ENCODE results near the gene PDZRN3.

PDZRN3 gene

DNA sequence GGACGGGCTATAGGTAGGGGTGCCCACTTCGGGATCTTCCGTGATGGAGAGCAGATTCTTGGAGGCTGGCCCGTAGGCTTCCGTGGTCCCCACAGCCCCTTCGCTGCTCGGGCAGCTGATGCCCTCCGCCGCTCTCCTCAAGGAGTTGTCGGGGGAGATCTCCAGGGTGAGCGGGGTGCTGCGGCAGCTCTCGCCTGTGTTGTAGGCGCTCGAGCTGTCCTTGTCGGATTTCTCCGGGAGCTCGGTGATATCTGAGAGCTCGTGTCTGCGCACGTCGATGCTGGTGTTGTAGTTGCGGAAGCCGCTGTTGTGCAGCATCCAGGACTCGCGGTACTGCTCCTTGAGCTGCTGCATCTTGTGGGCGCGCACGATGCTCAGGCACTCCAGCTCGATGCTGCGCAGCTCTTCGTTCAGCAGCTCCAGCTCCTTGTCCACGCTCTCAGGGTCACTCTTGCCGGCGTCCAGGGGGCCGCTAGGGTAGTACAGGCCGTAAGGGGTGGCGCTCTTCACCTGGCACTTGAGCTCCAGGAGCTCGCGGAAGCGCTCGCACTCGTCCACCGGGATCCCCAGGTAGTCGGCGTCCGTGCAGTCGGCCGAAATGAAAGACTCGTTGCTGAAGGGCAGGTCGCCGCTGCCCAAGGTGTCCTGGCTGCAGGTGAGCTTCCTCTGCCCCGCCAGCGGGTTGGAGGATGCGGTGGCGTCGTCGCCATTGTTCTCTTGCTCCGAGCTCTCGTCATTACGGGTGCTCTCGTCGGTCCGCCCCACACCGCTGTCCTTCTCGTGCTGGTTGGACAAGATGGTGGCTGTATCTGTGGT is 240.4 kb downstream of the PDZRN3 start:
- DNase-seq (ENCODE audit: low spot score): no peak

- no peak for DNase-seq (ENCODE audit: low spot score)
Observed at GRCh38 chr3:73383470-73384049, 241.2 kb downstream of the PDZRN3 start.

DNA sequence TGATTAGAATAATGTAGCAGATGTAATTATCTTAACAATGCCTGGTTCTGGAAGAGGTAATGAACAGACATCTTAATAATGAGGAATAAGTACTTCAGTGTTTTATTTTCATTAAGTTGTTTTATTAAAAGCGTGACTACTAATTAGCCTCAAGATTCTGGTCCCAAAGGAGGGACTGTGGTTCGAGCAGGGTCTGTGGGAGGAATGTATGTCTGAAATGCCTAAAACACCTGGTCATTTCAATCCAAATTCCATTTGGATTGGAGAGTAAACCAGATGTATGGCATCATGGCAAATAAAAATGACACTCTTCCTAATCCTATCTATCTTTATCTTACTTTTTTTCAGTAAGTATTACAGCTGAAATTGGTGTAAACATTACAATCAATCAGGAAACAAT is 243.2 kb downstream of the PDZRN3 start:
- DNase-seq (ENCODE audit: low spot score): no peak

- DNase-seq (ENCODE audit: low spot score): no peak
Observed at GRCh38 chr3:73380735-73381532, 243.8 kb downstream of the PDZRN3 start.

GRCh38 chr3:73379465-73379864 is 245.3 kb downstream of the PDZRN3 start:
- DNase-seq (ENCODE audit: low spot score): no peak

DNA sequence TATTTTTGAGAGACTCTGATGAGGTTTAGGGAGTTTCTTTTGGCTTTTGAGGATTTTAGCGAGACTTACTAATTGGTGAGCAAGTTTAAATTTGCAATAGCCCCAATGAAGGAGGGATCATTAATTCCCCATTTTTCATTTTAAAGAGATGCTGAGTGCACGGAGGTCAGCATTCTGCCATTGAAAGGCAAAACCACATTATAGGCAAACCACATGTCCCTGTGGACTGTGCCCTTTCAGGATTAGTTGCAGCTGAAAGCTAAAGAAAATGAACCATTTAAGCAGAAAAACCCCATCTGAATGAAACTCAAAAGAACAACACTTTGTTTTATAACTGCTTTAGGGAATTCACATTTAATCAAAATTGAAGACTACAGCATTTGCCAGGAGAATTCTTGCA is 246.5 kb downstream of the PDZRN3 start:
- DNase-seq (ENCODE audit: low spot score): no peak

DNA sequence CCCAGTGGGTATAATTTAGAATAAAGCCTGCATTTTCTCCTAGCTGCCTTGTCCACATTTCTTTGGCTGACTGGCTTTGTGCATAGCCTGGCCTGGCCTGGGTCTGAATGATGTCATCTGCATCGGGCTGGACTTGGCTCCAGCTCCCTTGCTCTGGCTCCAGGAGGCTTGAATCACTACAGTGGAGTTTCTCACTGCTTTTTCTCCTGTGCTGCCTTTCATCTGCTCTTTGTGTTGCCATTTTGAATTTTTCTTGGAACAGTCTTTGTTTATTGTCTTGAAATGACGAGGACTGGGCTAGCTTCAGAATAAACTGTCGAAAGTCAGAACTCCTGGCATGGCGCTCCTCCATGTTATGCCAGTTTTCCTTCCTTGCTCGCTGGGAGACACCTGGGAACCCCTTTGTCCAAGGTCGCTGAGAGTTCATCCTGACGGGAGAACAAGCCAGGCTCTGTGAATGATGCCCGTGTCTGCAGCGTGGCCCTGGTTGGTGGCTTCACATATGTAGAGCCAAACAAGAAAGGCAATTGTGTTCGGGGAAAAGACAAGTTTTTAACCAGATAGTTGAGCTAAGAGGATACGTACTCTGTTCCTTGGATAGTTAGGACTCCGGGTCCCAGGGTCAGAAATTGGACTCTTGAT is 258.9 kb downstream of the PDZRN3 start:
- no peak for DNase-seq (ENCODE audit: low spot score)

- no peak for DNase-seq (ENCODE audit: low spot score)
Observed at GRCh38 chr3:73364517-73364916, 260.2 kb downstream of the PDZRN3 start.

DNA sequence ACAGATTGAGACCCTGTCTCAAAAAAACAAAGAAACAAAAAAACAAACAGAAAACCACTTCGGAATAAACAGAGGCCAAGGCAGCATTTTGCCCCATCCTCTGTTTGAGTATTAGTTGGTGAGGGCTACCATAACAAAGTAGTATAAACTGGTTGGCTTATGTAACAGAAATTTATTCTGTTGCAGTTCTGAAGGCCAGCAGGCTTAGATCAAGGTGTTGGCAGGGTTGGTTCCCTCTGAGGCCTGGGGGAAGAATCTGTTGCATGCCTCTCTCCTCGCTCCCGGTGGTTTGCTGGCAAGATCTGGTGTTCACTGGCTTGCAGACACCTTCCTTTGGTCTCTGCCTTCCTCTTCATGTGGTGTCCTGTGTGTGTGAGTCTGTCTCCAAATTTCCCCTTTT is 261.6 kb downstream of the PDZRN3 start:
- DNase-seq (ENCODE audit: low spot score): no peak

DNA sequence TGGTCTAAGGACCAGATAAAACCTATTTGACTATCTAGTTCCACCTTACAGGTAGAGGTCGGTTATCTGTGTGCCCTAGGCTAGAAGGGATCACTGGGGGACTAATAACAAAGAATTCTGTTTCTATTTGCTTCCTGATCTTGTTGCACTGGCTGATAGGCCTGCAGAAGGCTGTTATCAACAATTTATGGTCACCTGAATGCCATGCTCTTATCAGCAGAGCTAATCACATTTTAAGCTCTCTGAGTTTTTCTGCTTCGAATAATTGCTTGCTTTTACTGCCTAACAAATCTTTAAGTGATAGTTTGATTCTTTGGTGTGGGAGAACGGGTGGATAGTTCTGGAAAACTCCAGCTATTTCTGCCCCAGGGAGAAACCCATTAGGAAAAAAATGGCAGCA is 263.1 kb downstream of the PDZRN3 start:
- no peak for DNase-seq (ENCODE audit: low spot score)

DNA sequence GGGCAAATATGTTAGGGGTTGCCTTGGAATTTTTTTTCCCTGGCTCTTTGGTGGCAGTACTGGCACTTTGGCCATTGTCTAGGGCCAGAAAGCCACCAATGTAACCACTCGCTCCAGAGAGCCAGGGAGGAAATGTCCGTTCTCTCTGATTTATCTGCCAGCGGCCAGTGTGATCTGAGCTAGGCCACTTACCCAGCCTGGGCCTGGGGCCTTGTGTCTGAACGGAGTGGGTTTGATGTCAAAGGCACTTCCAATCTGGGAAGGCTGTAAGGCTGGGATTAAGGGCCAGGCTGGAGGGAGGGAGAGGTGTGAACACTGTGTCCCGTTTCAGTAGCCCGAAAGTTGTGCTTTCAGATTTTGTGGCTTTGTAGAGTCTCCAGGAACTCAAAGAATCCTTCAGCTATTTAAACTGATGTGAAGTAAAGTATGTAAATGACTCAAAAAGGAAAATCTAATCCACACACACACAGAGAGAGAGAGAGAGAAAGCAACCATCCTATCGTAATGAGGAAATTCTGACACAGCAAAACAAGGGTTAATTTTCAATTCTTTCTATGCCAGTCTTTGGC is 271.0 kb downstream of the PDZRN3 start:
- DNase-seq (ENCODE audit: low spot score): no peak

DNA sequence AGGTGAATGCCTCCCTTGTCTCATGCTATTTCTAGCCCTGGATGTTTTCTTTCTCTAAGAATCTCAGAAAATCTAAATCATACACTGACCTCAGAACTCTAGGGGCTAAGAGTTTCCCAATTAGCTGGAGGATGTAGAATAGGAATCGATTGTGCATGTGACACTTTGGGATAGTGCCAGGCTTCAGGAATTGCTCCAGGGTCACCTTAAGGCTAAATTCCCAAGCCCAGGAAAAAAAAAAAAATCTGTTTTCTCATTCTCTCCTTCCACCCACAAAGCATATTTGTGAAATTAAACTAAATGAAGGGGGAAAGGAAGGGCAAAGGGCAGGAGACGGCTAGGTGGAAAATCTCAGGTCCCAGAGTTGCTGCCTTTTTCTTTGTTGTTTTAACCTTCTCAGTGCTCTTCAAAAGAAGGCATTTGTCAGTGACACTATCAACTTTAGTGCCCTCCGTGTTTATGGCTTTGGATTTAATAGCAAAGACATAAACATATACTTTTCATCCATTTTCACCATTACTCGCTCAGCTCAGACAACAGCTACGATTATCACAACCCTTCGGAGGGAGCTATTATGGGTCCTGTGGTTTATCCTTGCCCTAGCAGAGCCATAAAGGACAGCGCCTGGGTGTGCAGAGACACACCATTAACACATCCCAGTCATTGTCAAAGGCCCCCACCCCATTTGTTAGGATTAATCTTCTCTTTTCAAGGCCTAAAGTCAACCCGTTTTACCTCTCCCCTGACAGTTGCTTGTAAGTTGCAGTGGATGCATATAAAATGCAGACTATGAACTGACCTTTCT is 271.7 kb downstream of the PDZRN3 start:
- DNase-seq (ENCODE audit: low spot score): no peak

DNA sequence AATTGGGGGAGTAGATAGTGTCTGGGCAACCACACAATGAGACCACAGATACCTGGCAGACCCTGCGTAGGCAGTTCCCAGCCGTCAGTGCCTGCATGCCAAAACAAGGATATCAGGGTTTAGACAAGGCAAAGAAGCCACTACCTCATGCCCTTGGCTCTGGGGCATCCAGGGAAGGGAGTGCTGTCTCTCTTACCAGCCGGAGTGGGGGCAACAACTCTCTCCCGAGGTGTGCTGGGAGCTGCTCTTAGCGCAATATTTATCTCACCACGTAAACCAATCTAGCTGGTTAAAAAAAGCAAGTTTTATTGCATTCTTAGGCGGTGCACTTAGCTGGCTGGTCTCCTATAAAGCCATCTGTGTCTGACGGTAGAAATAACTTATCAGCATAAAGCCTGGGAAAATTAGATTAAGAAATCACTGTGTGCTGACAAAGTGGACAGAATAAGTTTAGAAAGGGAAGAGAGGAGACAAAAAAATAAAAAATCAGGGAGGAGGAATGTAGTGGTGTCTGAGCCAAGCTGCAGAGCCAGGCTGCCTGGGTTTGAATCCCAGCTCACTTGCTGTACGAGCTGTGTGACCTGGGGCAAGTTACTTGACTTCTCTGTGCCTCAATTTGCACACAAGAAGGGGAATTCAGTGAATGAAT is 273.2 kb downstream of the PDZRN3 start:
- DNase-seq (ENCODE audit: low spot score): no peak

DNA sequence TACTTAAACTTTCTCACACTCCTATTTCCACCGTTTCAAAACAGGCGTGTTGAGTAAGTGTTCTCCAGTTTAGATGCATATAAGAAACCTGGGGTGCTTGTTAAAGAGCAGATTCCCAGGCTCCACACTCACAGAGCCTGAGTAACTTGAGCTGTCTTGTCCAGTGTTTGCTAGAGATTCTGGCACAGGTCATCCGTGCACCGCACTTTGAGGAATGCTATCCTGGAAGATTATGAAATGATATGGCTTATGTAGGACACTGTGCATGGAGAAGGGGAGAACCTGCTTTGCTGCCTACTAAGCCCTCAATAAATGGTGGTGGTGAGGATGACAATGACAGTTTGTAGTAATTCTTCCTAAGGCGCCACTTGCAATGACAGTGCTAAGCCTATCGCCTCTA is 273.7 kb downstream of the PDZRN3 start:
- no peak for DNase-seq (ENCODE audit: low spot score)

- DNase-seq (ENCODE audit: low spot score): no peak
Observed at GRCh38 chr3:73349657-73350056, 275.1 kb downstream of the PDZRN3 start.

DNA sequence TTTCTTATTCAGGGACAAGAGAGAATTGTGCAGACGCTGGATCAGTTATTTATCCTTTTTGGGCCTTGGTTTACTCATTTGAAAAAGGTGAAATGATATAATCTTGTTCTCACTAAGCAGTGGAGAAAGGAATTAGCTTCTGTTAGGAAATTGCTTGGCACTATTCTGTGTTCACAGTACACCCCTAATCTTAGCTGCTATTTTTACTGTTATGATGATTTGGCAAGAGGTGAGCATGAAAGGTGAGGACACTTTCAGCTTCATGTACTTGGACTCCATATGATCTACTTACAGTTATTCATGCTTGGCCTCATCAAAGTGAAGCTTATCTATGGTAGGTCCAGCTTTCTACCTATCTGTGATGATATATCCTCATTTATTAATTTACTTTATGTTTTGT is 282.7 kb downstream of the PDZRN3 start:
- DNase-seq (ENCODE audit: low spot score): no peak

DNA sequence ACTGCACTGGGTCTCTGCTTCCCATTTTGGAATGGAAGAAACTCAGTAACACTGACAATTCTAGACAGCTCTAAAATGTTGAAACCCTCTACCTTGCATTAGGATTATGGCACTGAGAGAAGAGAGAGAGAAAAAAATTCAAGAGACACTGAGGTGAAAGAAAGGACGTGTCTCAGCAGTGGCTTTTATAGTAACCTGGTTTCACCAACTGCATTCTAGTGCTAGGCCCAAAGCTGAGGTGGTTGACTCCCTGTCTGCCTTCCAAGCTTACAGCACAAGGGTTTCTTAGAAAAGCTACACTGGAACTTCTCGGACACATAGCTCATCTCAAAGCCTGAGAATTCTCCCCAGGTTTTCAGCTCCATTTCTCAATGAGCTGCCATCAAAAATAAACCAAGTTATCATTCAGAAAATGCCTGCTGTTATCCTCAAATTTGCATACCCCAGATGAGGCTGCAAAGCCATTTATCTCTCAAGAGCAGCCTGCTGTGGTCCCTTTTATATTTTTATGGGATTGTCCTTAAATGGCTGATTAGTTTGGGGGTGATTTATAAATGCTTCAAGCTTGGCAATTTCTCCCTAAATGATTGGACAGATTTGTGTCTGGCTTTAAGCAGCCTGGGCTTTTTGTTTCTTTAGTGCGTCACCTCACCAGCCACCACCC is 283.3 kb downstream of the PDZRN3 start:
- no peak for DNase-seq (ENCODE audit: low spot score)

DNA sequence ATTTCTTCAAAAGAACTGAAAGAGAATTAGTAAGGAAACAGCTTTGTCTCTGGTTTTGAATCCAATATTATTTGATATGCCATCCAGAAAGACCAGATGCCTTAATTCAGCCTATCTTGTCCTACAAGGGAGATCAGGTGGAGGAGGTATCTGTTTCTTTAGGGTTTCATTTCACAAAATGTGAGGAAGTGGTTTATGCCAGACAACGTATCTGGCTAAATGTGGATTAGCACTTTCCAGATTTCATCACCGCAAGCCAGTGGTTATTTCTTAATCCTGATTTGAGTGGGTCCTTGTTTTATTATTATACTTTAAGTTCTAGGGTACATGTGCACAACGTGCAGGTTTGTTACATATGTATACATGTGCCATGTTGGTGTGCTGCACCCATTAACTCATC is 292.2 kb downstream of the PDZRN3 start:
- DNase-seq (ENCODE audit: low spot score): no peak

Data from hematopoietic multipotent progenitor cell treated with erythropoietin and hydrocortisone succinate and interleukin-3 and kit ligand, for 15 days (in vitro differentiated cells).